Measurements from ENCODE around the gene APAF1. TPM values are rescaled to one million over a fixed set of nuclear protein-coding genes. Genes with fewer than 3 reads are reported as not detected.
A peak's percentile ranks its signal among the peaks of the same experiment; 100 is the strongest.

APAF1 gene
- total and polyA plus RNA-seq, 7 experiments from 2014 or later, result 3.4 to 36.4 (median 26.7) TPM

DNA sequence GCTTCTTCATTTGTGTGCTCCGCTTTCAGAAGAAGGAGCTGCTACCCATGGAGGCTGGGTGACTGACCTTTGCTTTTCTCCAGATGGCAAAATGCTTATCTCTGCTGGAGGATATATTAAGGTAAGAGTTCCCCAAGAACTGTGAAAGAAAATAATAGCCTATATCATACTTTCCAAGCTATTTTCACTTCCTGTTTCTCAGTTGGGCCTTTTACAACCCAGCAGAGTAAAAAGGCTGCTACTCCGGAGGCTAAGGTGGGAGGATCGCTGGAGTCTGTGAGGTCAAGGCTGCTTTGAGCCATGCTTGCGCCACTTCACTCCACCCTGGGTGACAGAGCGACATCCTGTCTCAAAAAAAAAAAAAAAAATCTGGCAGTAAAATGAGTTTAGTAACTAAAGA is 82.1 kb downstream of the APAF1 start:
- no peaks in the 10 kb centered on the region for H3K9me3 ChIP-seq (ENCODE audit: control insufficient read depth in 2 of 3, low read length in 3 of 3)
- Mint-ChIP-seq H3K27ac (peak overlapping the region in 1 of 9 donors; percentile 28), H3K36me3 (peaks cover 16 to 73% (median 31%) of the 10 kb centered on the region in 5 donors), H3K27me3 (no peaks in the 10 kb centered on the region), H3K9me3 (no peaks in the 10 kb centered on the region), H3K4me3 (no peak overlapping the region), H3K4me1 (peaks cover 0 to 12% (median 0%) of the 10 kb centered on the region in 7 donors)
- no peak overlapping the region for H3K27ac ChIP-seq (ENCODE audit: low read depth, low read length)
- no peak overlapping the region for H3K4me3 ChIP-seq (ENCODE audit: low read length)
- DNase-seq (no peak), ATAC-seq (no peak)
- intact Hi-C loops (cut with micrococcal nuclease), result no loop called here
- peaks cover 3 to 61% (median 16%) of the 10 kb centered on the region in 3 experiments for H3K36me3 ChIP-seq (ENCODE audit: control insufficient read depth in 2 of 3, insufficient read depth in 3 of 3, low read length in 3 of 3)
- POLR2A ChIA-PET, result no interaction called here
- CTCF ChIA-PET, result interaction anchor here (0.7 kb wide), 1 partner anchor 60 kb away, joined by 3 read pairs; no protein-coding TSS in a partner anchor
- H3K27me3 ChIP-seq (ENCODE audit: control insufficient read depth in 2 of 2, insufficient read depth in 2 of 2, low read length in 2 of 2), result no peaks in the 10 kb centered on the region
- no peaks in the 10 kb centered on the region for H3K4me1 ChIP-seq (ENCODE audit: control insufficient read depth in 2 of 2, insufficient read depth in 2 of 2, low read length in 2 of 2)

- H3K4me3 ChIP-seq (ENCODE audit: low read length), result no peak overlapping the region
- H3K36me3 ChIP-seq (ENCODE audit: control insufficient read depth in 2 of 3, insufficient read depth in 3 of 3, low read length in 3 of 3), result peaks cover 0 to 59% (median 6%) of the 10 kb centered on the region in 3 experiments
- ChIA-PET CTCF (no interaction called here), POLR2A (no interaction called here)
- intact Hi-C loops (cut with micrococcal nuclease), result no loop called here
- ATAC-seq (no peak), DNase-seq (no peak)
- no peaks in the 10 kb centered on the region for H3K4me1 ChIP-seq (ENCODE audit: control insufficient read depth in 2 of 2, insufficient read depth in 2 of 2, low read length in 2 of 2)
- H3K27me3 Mint-ChIP-seq, result no peaks in the 10 kb centered on the region
- H3K27ac Mint-ChIP-seq, result no peak overlapping the region
- H3K27me3 ChIP-seq (ENCODE audit: control insufficient read depth in 2 of 2, insufficient read depth in 2 of 2, low read length in 2 of 2), result no peaks in the 10 kb centered on the region
- no peak overlapping the region for H3K4me3 Mint-ChIP-seq
- peaks cover 0 to 3% (median 0%) of the 10 kb centered on the region in 7 donors for H3K4me1 Mint-ChIP-seq
- no peak overlapping the region for H3K27ac ChIP-seq (ENCODE audit: low read depth, low read length)
- no peaks in the 10 kb centered on the region for H3K9me3 Mint-ChIP-seq
- no peaks in the 10 kb centered on the region for H3K9me3 ChIP-seq (ENCODE audit: control insufficient read depth in 2 of 3, low read length in 3 of 3)
- peaks cover 4 to 72% (median 29%) of the 10 kb centered on the region in 5 donors for H3K36me3 Mint-ChIP-seq
These were observed 85.3 kb downstream of the APAF1 start for GRCh38 chr12:98730412-98730811.

GRCh38 chr12:98733667-98734350 is 88.7 kb downstream of the APAF1 start:
- Mint-ChIP-seq H3K27me3 (no peaks in the 10 kb centered on the region), H3K27ac (no peak overlapping the region), H3K36me3 (peaks cover 0 to 56% (median 26%) of the 10 kb centered on the region in 5 donors), H3K4me1 (peaks cover 0 to 3% (median 0%) of the 10 kb centered on the region in 7 donors), H3K9me3 (no peaks in the 10 kb centered on the region), H3K4me3 (no peak overlapping the region)
- DNase-seq, result no peak
- ATAC-seq, result no peak
- Histone ChIP-seq H3K9me3 (ENCODE audit: control insufficient read depth in 2 of 3, low read length in 3 of 3) (no peaks in the 10 kb centered on the region), H3K27ac (ENCODE audit: low read depth, low read length) (no peak overlapping the region), H3K4me1 (ENCODE audit: control insufficient read depth in 2 of 2, insufficient read depth in 2 of 2, low read length in 2 of 2) (no peaks in the 10 kb centered on the region), H3K4me3 (ENCODE audit: low read length) (no peak overlapping the region), H3K27me3 (ENCODE audit: control insufficient read depth in 2 of 2, insufficient read depth in 2 of 2, low read length in 2 of 2) (no peaks in the 10 kb centered on the region), H3K36me3 (ENCODE audit: control insufficient read depth in 2 of 3, insufficient read depth in 3 of 3, low read length in 3 of 3) (peaks cover 0 to 38% (median 0%) of the 10 kb centered on the region in 3 experiments)
- POLR2A ChIA-PET, result no interaction called here
- intact Hi-C loops (cut with micrococcal nuclease), result no loop called here
- CTCF ChIA-PET, result no interaction called here

GRCh38 chr12:98735821-98736220 is 90.7 kb downstream of the APAF1 start:
- Histone ChIP-seq H3K4me3 (ENCODE audit: low read length) (no peak overlapping the region), H3K9me3 (ENCODE audit: control insufficient read depth in 2 of 3, low read length in 3 of 3) (no peaks in the 10 kb centered on the region), H3K36me3 (ENCODE audit: control insufficient read depth in 2 of 3, insufficient read depth in 3 of 3, low read length in 3 of 3) (peaks cover 0 to 22% (median 0%) of the 10 kb centered on the region in 3 experiments), H3K27ac (ENCODE audit: low read depth, low read length) (no peak overlapping the region), H3K27me3 (ENCODE audit: control insufficient read depth in 2 of 2, insufficient read depth in 2 of 2, low read length in 2 of 2) (no peaks in the 10 kb centered on the region), H3K4me1 (ENCODE audit: control insufficient read depth in 2 of 2, insufficient read depth in 2 of 2, low read length in 2 of 2) (no peaks in the 10 kb centered on the region)
- Mint-ChIP-seq H3K9me3 (no peaks in the 10 kb centered on the region), H3K4me1 (peaks cover 0 to 12% (median 0%) of the 10 kb centered on the region in 7 donors), H3K27me3 (peaks cover 0 to under 1% (median 0%) of the 10 kb centered on the region in 5 donors), H3K36me3 (peaks cover 0 to 39% (median 14%) of the 10 kb centered on the region in 5 donors), H3K4me3 (no peak overlapping the region), H3K27ac (peak overlapping the region in 1 of 9 donors; percentile 9)
- ChIA-PET POLR2A (no interaction called here), CTCF (no interaction called here)
- DNase-seq (no peak), ATAC-seq (no peak)
- intact Hi-C loops (cut with micrococcal nuclease), result no loop called here

- intact Hi-C loops (cut with micrococcal nuclease), result no loop called here
- H3K27ac Mint-ChIP-seq, result peak overlapping the region in 3 of 9 donors; percentile 31 to 44 (median 40)
These were observed 91.5 kb downstream of the APAF1 start for GRCh38 chr12:98736352-98737321.

DNA sequence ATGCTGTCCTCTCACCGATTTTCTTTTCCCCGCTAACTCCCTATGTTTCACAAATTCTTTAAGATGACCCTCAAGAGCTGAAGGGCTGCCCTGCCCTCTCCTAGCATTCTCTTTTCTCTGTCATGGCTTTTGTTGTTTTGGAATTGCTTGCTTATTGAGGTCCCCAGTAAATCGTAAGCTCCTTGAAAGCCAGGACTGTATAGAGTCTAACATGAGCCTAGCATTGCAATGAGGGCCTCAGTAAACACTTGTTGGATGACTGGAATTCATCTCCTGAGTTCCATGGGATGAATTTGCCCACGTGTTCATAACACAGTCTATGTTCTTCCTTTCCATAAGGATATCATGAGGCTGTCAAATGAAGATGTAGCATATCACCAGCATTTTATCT is 92.2 kb downstream of the APAF1 start:
- CTCF ChIA-PET, result no interaction called here
- intact Hi-C loops (cut with micrococcal nuclease), result no loop called here
- Mint-ChIP-seq H3K27ac (peak overlapping the region in 2 of 9 donors; percentile 40 to 44), H3K9me3 (peaks cover 0 to 4% (median 0%) of the 10 kb centered on the region in 11 donors), H3K4me3 (no peak overlapping the region), H3K4me1 (peaks cover 0 to 26% (median 0%) of the 10 kb centered on the region in 7 donors), H3K27me3 (peaks cover 0 to 13% (median 8%) of the 10 kb centered on the region in 5 donors), H3K36me3 (peaks cover 0 to 27% (median 7%) of the 10 kb centered on the region in 5 donors)
- Histone ChIP-seq H3K27me3 (ENCODE audit: control insufficient read depth in 2 of 2, insufficient read depth in 2 of 2, low read length in 2 of 2) (no peaks in the 10 kb centered on the region), H3K4me3 (ENCODE audit: low read length) (no peak overlapping the region), H3K36me3 (ENCODE audit: control insufficient read depth in 2 of 3, insufficient read depth in 3 of 3, low read length in 3 of 3) (peaks cover 0 to 16% (median 0%) of the 10 kb centered on the region in 3 experiments), H3K9me3 (ENCODE audit: control insufficient read depth in 2 of 3, low read length in 3 of 3) (no peaks in the 10 kb centered on the region), H3K4me1 (ENCODE audit: control insufficient read depth in 2 of 2, insufficient read depth in 2 of 2, low read length in 2 of 2) (no peaks in the 10 kb centered on the region), H3K27ac (ENCODE audit: low read depth, low read length) (no peak overlapping the region)
- POLR2A ChIA-PET, result no interaction called here
- ATAC-seq (no peak), DNase-seq (no peak)

More at GRCh38 chr12:98736352-98737321, 91.5 kb downstream of the APAF1 start:
- CTCF ChIA-PET, result no interaction called here
- Mint-ChIP-seq H3K9me3 (peaks cover 0 to 4% (median 0%) of the 10 kb centered on the region in 11 donors), H3K36me3 (peaks cover 0 to 33% (median 12%) of the 10 kb centered on the region in 5 donors), H3K4me3 (no peak overlapping the region), H3K27me3 (peaks cover 0 to 9% (median 6%) of the 10 kb centered on the region in 5 donors), H3K4me1 (peaks cover 0 to 19% (median 0%) of the 10 kb centered on the region in 7 donors)
- no peak overlapping the region for H3K4me3 ChIP-seq (ENCODE audit: low read length)
- H3K36me3 ChIP-seq (ENCODE audit: control insufficient read depth in 2 of 3, insufficient read depth in 3 of 3, low read length in 3 of 3), result peaks cover 0 to 16% (median 0%) of the 10 kb centered on the region in 3 experiments
- H3K9me3 ChIP-seq (ENCODE audit: control insufficient read depth in 2 of 3, low read length in 3 of 3), result no peaks in the 10 kb centered on the region
- H3K27ac ChIP-seq (ENCODE audit: low read depth, low read length), result no peak overlapping the region
- no peaks in the 10 kb centered on the region for H3K27me3 ChIP-seq (ENCODE audit: control insufficient read depth in 2 of 2, insufficient read depth in 2 of 2, low read length in 2 of 2)
- DNase-seq (no peak), ATAC-seq (no peak)
- H3K4me1 ChIP-seq (ENCODE audit: control insufficient read depth in 2 of 2, insufficient read depth in 2 of 2, low read length in 2 of 2), result no peaks in the 10 kb centered on the region
- POLR2A ChIA-PET, result no interaction called here

Measured in naive thymus-derived CD4-positive, alpha-beta T cell (primary cell).